Lower leg skin (tissue), 3 donors: Measurements from ENCODE around the gene ATP8B4.

Experiments
- CTCF ChIP-seq, 3 donors: fragments of 450-650 bp; IDR thresholded peaks; one replicate each; pipeline ENCODE4 v1.5.1; 2016; ENCODE audit warnings: antibody characterized with exemption in 3 of 3, mild to moderate bottlenecking in 3 of 3, moderate library complexity in 2 of 3
- POLR2A ChIP-seq, 2 donors: fragments of 450-650 bp; IDR thresholded peaks; one replicate each; pipeline ENCODE4 v1.6.1; 2016 to 2017; ENCODE audit warnings: antibody characterized with exemption in 2 of 2, mild to moderate bottlenecking in 1 of 2, moderate library complexity in 1 of 2

GRCh38 chr15:49881866-49882265, 237.2 kb downstream of the ATP8B4 start:
- TF ChIP-seq CTCF (IDR thresholded peaks at IDR 0.05), result no peak
- TF ChIP-seq POLR2A (IDR thresholded peaks at IDR 0.05), result no peak
